ENCODE data around the gene CSTF1.

- TF ChIP-seq, protein P1, sequence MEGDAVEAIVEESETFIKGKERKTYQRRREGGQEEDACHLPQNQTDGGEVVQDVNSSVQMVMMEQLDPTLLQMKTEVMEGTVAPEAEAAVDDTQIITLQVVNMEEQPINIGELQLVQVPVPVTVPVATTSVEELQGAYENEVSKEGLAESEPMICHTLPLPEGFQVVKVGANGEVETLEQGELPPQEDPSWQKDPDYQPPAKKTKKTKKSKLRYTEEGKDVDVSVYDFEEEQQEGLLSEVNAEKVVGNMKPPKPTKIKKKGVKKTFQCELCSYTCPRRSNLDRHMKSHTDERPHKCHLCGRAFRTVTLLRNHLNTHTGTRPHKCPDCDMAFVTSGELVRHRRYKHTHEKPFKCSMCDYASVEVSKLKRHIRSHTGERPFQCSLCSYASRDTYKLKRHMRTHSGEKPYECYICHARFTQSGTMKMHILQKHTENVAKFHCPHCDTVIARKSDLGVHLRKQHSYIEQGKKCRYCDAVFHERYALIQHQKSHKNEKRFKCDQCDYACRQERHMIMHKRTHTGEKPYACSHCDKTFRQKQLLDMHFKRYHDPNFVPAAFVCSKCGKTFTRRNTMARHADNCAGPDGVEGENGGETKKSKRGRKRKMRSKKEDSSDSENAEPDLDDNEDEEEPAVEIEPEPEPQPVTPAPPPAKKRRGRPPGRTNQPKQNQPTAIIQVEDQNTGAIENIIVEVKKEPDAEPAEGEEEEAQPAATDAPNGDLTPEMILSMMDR (IDR thresholded peaks at IDR 0.05) = no peak
- no peak for TF ChIP-seq POLR2A (IDR thresholded peaks at IDR 0.05)
These were observed 25.5 kb downstream of the CSTF1 start for GRCh38 chr20:56417911-56418310.

Data from adrenal gland (tissue), 5 donors.